MM.1S (cell line): Measurements from ENCODE around the gene IFIT1.
"Not testable (repeated sequence)": the region's sequence is repeated elsewhere in the genome, so short reads cannot be mapped to it uniquely, and the experiment has no call there.

ENCODE experiments used
- CTCF ChIP-seq: fragments of 300-600 bp; sonication (generic); IDR thresholded peaks from 2 replicates; pipeline ENCODE4 v1.5.1; 2016; ENCODE audit warnings: antibody characterized with exemption, low read length, mixed read lengths
- EZH2 ChIP-seq: fragments of 300-600 bp; sonication (generic); optimal IDR thresholded peaks from 2 replicates; pipeline ENCODE3; 2017; ENCODE audit warnings: low read depth, mild to moderate bottlenecking, antibody characterized with exemption, low read length, mixed read lengths
- EZH2phosphoT487 ChIP-seq: fragments of 300-600 bp; sonication (generic); IDR thresholded peaks from 2 replicates; pipeline ENCODE4 v1.6.1; 2018; ENCODE audit warnings: antibody characterized with exemption, low read length

GRCh38 chr10:89409282-89409681 is 16.9 kb downstream of the IFIT1 start:
- not testable (repeated sequence) for TF ChIP-seq CTCF, EZH2, EZH2phosphoT487
